NB4 (cell line): ENCODE results near the gene RCCD1.

ENCODE experiments used
- DNase-seq: peaks from one replicate; pipeline ENCODE4 v3.0.0; 2010; ENCODE audit warnings: low read depth
- H3K4me3 ChIP-seq: one replicate; pipeline ENCODE4 v1.5.1; 2011; ENCODE audit warnings: mild to moderate bottlenecking, low read depth, low read length, moderate library complexity
- MYC ChIP-seq: IDR thresholded peaks from 2 replicates; pipeline ENCODE4 v1.6.1; 2011; ENCODE audit warnings: low read depth, low read length
- POLR2A ChIP-seq: IDR thresholded peaks from 2 replicates; pipeline ENCODE4 v1.6.1; 2011; ENCODE audit warnings: mild to moderate bottlenecking; ENCODE audit not compliant: insufficient read length; ENCODE audit errors: extremely low read depth
- TF ChIP-seq, protein P1 (sequence below): IDR thresholded peaks from 2 replicates; pipeline ENCODE4 v1.6.1; 2011; ENCODE audit warnings: low read depth, low read length
- TF ChIP-seq, protein P2 (sequence below): IDR thresholded peaks from one replicate; pipeline ENCODE4 v1.5.1; 2012; ENCODE audit warnings: low read depth, low read length

Gene RCCD1

GRCh38 chr15:90959028-90959595, 4.4 kb downstream of the RCCD1 start:
- no peak for DNase-seq
- H3K4me3 ChIP-seq = no peak overlapping the region
- TF ChIP-seq POLR2A (no peak), MYC (no peak)
- TF ChIP-seq, protein P1, sequence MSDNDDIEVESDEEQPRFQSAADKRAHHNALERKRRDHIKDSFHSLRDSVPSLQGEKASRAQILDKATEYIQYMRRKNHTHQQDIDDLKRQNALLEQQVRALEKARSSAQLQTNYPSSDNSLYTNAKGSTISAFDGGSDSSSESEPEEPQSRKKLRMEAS = no peak
- TF ChIP-seq, protein P2, sequence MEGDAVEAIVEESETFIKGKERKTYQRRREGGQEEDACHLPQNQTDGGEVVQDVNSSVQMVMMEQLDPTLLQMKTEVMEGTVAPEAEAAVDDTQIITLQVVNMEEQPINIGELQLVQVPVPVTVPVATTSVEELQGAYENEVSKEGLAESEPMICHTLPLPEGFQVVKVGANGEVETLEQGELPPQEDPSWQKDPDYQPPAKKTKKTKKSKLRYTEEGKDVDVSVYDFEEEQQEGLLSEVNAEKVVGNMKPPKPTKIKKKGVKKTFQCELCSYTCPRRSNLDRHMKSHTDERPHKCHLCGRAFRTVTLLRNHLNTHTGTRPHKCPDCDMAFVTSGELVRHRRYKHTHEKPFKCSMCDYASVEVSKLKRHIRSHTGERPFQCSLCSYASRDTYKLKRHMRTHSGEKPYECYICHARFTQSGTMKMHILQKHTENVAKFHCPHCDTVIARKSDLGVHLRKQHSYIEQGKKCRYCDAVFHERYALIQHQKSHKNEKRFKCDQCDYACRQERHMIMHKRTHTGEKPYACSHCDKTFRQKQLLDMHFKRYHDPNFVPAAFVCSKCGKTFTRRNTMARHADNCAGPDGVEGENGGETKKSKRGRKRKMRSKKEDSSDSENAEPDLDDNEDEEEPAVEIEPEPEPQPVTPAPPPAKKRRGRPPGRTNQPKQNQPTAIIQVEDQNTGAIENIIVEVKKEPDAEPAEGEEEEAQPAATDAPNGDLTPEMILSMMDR = no peak

DNA sequence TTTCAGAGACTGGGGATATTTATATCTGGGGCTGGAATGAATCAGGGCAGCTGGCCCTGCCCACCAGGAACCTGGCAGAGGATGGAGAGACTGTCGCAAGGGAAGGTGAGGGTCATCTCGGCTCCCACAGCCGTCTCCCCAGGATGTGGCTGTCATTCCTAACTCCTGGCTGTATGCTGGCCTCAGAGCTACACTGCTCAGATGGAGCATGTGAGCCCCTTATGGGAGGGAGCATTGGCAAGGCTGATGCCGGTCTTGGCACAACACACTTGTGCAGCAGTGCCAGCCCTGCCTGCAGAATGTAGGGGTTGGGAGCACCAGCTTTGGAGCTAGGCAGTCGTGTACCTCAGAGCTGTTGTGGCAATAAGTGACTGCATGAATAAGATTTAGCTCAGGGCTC, 5.2 kb downstream of the RCCD1 start:
- no peak for TF ChIP-seq POLR2A
- TF ChIP-seq, protein P2 = no peak
- TF ChIP-seq, protein P1 = no peak
- DNase-seq = no peak
- H3K4me3 ChIP-seq = no peak overlapping the region

DNA sequence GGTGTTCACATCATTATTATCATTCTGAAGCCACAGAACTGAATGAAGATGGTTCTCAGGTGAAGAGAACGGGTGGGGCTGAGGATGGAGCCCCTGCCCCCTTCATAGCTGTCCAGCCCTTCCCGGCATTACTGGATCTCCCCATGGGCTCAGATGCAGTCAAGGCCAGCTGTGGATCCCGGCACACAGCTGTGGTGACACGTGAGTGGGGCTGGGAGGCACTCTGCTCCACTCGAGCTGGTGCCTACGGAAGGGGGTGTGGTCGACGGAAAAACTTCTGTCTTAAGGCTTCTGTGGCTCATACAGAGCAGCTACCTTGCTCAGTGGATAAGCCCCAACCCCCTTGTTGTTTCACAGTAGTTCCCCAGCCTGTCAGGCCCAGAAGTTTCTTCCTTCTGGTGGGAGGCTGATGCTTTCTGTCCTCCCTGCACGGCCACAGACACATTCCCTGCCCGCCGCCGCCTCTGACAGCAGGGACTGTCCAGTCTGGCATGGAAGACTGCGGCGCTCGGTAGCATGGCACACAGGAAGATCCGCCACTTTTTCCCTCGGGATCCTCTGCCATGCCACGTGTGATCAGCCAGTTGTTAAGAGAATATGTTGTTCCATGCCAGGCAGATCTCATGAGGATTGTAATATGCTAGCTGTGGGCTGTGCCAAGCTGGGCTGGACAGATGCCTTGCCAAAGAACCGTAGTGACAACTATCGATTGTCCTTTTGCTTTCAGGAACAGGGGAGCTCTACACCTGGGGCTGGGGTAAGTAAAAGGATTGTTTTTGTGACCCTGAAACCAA, 5.8 kb downstream of the RCCD1 start:
- TF ChIP-seq, protein P1 = no peak
- TF ChIP-seq MYC = no peak
- no peak for TF ChIP-seq POLR2A
- TF ChIP-seq, protein P2 = no peak
- no peak for DNase-seq
- no peak overlapping the region for H3K4me3 ChIP-seq

DNA sequence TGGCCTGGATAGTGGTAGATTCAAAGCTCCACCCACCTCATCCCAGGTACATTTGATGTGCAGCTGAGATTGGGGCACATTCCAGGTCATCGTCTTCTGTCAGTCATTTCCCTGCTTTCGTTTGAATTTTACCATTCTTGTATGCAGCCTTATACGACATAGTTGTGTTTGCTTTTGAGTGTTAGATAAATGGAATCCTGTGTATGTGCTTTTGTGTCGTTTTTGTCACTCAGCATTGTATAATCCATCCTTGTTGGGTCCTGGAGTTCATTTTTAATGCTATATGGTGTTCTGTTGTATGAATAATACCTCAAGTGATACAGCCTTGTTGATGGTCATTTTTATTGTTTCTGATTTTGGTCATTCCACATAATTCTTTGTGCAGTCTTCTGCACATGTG, 7.3 kb downstream of the RCCD1 start:
- no peak for DNase-seq
- no peak overlapping the region for H3K4me3 ChIP-seq
- TF ChIP-seq MYC = no peak
- no peak for TF ChIP-seq POLR2A
- TF ChIP-seq, protein P1 = no peak
- TF ChIP-seq, protein P2 = no peak

DNA sequence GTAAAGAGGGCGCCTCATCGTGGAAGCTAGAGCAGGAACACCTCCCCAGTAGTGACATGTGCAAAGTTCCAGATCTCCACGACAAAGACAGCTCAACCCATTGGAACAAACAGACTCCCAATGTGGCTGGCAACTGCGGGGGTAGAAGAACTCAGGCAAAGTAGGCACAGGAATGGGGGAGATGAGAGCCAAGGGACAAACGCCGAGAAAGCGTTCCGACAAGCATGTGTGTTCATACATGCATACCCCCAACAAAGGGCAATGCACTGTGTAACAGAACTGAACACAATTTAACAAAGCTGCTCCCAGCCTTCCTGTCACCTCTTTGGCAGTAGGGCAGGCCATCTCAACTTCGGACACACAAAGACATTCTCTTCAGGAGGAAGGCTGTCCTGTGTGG, 11.6 kb downstream of the RCCD1 start:
- no peak for DNase-seq
- no peak overlapping the region for H3K4me3 ChIP-seq
- TF ChIP-seq POLR2A (no peak), MYC (no peak)
- TF ChIP-seq, protein P1 = no peak
- TF ChIP-seq, protein P2 = no peak
